ENCODE measurements around the gene TENM4.

DNA sequence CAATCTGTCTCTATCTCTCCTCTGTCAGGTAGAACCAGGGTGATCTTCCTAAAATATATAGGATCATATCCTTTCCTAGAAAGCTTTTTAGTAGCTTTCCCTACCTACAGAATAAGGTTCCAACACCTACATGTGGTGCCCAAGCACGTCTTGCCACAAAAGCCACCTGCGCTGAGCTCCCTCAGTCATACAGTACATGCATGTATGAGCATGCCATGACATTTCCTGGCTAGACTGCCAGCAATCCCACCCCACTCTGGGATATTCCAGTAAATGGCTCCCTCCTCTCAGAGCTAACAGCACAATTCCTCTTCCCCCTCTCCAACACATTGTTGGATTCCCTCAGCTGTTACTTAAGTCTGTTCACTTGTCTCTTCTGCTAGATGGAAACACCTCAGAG, 398.0 kb downstream of the TENM4 start:
- TF ChIP-seq, protein P1, sequence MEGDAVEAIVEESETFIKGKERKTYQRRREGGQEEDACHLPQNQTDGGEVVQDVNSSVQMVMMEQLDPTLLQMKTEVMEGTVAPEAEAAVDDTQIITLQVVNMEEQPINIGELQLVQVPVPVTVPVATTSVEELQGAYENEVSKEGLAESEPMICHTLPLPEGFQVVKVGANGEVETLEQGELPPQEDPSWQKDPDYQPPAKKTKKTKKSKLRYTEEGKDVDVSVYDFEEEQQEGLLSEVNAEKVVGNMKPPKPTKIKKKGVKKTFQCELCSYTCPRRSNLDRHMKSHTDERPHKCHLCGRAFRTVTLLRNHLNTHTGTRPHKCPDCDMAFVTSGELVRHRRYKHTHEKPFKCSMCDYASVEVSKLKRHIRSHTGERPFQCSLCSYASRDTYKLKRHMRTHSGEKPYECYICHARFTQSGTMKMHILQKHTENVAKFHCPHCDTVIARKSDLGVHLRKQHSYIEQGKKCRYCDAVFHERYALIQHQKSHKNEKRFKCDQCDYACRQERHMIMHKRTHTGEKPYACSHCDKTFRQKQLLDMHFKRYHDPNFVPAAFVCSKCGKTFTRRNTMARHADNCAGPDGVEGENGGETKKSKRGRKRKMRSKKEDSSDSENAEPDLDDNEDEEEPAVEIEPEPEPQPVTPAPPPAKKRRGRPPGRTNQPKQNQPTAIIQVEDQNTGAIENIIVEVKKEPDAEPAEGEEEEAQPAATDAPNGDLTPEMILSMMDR (IDR thresholded peaks at IDR 0.05) = no peak
- TF ChIP-seq EZH2 (IDR thresholded peaks at IDR 0.05) = no peak

Measured in neural progenitor cell (in vitro differentiated cells).